Jurkat, Clone E6-1 (cell line): ENCODE results near the gene RTF2.
"Not testable (repeated sequence)": the region's sequence is repeated elsewhere in the genome, so short reads cannot be mapped to it uniquely, and the experiment has no call there.

Source experiments
- DNase-seq: peaks from one replicate; pipeline ENCODE4 v3.0.0-alpha.2; 2011; ENCODE audit warnings: low read depth, low spot score
- H3K4me3 ChIP-seq: 2 replicates; pipeline ENCODE4 v1.5.1; 2011; ENCODE audit warnings: mild to moderate bottlenecking, low read length, control low read depth, moderate library complexity

The RTF2 gene

GRCh38 chr20:56465997-56466396 is 2.4 kb upstream of the RTF2 start:
- no peak for DNase-seq

GRCh38 chr20:56467968-56468315 is 485 bp upstream of the RTF2 start:
- peak overlapping the region; percentile 70 for H3K4me3 ChIP-seq
- DNase-seq, result no peak

More at GRCh38 chr20:56465997-56466396, 2.4 kb upstream of the RTF2 start:
- no peak overlapping the region for H3K4me3 ChIP-seq

DNA sequence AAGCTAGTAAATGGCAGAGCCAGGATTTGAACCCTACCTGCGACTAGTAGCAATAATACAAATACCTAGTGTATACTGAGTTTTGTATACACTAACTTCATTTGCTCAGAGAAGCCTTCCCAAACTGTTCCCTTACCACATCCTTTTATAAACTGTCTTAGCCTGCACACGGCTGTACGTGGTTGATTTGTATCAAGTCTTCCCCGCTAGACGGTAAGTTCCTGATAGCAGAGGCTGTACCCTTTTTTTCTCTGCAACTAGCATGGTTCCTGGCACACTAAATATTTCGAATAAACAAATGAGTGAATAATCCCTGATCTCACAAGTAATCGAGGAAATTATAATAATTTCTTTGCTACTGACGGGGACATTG is 636 bp downstream of the RTF2 start:
- peak overlapping the region; percentile 70 for H3K4me3 ChIP-seq
- peak; percentile 51 for DNase-seq

- no peak for DNase-seq
- H3K4me3 ChIP-seq, result no peak overlapping the region
These were observed 15.5 kb downstream of the RTF2 start for GRCh38 chr20:56483970-56484369.

DNA sequence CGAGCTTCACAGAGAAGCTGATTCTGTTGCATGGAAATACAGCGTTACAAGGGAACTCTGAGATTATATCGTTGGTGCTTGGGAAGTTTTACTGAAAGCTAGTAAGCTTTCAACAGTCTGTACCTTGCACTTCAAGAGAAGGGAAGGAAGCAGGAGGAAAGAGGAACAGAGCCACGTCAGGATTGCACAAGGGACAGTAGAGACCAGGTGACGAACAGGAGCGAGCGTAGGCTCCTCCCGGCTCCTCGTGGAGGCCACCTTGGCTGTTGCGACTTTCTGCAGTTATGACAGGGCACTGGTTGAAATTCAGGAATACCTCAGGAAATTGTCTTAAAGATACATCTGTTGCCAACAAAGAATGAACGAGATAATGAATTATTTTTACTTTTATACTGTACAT is 18.8 kb downstream of the RTF2 start:
- no peak for DNase-seq
- H3K4me3 ChIP-seq, result no peak overlapping the region

- no peak for DNase-seq
- no peak overlapping the region for H3K4me3 ChIP-seq
These were observed 20.1 kb downstream of the RTF2 start for GRCh38 chr20:56488566-56488965.

DNA sequence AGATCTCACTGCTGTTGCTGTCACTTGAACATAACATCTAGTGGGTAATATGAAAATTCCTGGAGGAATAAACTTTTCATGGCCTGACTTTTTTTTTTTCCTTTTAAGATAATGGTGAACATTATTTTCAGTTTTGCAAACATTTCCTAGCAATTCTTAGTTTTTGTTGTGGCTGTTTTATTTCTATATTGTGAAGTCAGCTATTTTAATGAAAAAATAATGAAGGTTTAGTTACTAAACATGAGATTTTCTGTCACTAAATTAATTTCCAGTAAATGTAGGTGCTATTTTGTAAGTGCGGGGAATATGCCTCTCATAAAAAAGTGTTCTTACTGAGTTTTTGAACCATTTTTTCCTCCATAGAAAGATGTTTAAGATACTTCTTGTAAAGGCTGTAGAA is 32.7 kb downstream of the RTF2 start:
- no peak overlapping the region for H3K4me3 ChIP-seq
- no peak for DNase-seq

GRCh38 chr20:56503916-56504315 is 35.5 kb downstream of the RTF2 start:
- no peak overlapping the region for H3K4me3 ChIP-seq
- no peak for DNase-seq

DNA sequence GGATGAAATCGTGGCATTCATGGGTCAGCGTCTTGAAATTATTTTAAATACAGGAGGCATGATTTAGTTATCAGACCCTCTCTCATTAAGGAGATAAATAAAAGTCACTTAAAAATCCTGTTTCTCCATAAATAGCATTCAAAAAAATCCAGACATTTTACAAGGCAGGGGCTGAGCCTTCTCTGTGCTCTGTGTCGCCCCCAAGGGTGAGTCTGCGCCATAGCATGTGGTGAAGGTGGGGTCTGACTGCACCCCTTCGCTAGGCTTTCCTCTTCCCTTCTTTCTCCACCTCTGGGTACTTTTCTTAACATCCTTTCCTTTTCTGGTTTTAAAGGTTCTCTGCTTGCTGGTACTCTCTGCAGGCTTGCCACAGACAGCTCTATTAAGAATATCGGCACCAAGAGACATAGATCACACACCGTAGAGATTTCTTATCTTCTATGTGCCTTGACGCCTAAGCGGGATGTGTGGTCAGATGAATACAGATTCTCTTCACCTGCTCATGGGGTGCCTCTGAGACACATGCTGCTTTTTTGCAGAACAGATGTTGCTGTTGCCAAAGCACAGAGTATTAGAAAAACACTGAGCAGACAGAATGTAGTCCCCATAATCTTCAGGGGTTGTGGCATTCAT is 36.1 kb downstream of the RTF2 start:
- peak; percentile 86 for DNase-seq
- no peak overlapping the region for H3K4me3 ChIP-seq

DNA sequence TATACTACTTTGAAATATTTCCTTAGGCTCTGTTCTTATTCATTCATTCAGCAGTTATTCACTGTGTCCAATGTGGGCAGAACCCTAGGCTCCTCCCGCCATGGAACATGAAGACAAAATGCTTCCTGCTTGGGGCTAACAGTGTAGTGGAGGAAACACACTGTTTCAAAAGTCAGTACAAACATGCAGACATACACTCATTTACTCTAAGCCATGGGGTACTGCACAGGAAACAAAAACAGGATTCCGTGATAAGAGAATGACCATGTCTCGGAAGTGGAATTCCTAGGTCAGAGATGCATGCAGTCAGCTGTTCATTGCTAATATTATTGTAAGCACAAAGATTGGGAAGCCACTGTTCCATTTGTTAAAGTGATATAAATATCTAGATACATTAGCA is 37.7 kb downstream of the RTF2 start:
- no peak for DNase-seq
- no peak overlapping the region for H3K4me3 ChIP-seq

- no peak overlapping the region for H3K4me3 ChIP-seq
- DNase-seq, result no peak
These were observed 43.5 kb downstream of the RTF2 start for GRCh38 chr20:56511926-56512325.

- no peak for DNase-seq
- H3K4me3 ChIP-seq, result no peak overlapping the region
These were observed 45.0 kb downstream of the RTF2 start for GRCh38 chr20:56513161-56514150.

GRCh38 chr20:56516631-56517030 is 48.2 kb downstream of the RTF2 start:
- no peak overlapping the region for H3K4me3 ChIP-seq
- DNase-seq, result no peak

DNA sequence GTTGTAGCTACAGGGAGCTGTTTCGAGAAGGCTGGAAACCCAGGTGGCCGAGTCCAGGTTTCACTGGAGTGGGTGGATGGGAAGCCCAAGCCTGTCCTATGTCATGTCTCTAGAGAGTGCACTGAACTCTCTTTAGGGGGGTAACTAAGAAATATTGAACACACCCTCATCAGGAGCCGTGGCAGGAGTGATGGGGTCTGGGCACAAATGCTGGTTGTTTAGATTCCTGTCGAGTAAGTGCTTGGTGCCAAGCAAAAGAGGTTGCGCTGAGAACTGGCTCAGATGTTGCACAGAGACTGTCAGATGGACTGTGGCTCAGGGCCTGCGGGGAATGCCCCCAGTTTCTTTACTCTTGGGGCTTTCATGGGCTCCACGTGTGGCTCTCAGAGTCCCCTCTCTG is 48.8 kb downstream of the RTF2 start:
- H3K4me3 ChIP-seq, result no peak overlapping the region
- no peak for DNase-seq

DNA sequence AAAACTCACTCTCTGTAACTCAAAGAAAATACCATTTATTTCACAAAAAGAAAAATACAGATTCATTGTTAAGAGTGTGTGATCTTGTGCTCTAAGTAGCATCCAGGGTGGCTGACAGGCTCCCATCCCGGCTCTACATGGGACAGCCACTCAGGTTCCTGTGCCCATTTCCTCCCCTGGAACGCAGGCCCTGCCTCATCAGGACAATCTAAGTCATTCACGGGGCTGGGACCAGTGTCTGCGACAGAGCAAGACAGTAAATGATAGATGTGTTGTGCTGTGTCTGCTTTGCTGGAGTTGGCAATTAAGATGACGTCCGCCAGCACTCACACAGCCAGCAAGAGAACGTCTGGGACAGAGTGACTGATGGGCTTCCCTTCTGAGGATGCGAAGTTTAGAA is 49.2 kb downstream of the RTF2 start:
- DNase-seq, result no peak
- no peak overlapping the region for H3K4me3 ChIP-seq

DNA sequence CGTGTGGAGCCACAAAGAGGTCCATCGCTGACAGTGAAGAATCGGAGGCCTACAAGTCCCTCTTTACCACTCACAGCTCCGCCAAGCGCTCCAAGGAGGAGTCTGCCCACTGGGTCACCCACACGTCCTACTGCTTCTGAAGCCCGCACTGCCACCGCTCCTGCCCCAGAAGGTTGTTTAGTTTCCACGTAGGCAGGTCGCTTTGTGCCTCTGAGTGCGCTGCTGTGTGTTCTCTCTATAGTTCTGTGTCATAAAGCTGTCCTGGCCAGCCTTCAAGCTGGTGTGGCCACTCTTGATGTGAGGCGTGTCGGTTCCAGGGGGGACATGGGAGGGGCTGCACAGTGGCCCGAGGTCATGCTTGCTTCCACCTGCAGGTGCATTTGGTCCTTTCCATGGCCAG is 49.7 kb downstream of the RTF2 start:
- H3K4me3 ChIP-seq, result no peak overlapping the region

DNA sequence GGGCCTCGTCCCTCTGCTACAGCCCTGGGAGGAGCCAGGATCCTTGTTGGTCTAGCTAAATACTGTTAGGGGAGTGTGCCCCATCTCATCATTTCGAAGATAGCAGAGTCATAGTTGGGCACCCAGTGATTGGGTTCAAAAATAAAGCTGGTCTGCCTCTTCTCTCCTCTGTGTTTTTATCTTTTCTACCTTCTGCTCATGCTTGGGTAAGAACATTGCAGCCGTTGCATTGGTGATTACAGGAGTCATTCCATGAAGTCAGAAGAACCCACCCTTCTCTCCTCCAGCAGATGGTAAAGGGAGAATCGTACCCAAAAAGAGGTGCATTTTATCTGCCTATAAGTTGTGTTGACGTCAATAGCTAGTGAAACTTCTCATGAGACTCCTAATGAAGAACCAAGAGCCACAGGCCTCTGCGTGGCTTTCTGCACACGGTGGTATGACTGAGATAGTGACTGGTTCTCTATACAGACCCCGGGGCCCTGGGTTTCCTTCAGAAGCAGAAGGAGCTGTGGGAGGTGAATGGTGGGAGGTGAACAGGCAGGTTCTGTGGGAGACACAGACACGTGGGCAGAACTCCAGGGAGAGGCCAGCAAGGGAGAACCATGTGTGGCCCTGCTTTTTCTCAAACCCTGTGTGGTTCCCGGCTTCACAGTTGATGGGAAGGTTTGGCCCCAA is 50.4 kb downstream of the RTF2 start:
- no peak overlapping the region for H3K4me3 ChIP-seq
- DNase-seq, result no peak

More for the DNA sequence above, 49.7 kb downstream of the RTF2 start:
- no peak for DNase-seq

GRCh38 chr20:56519551-56519950 is 51.1 kb downstream of the RTF2 start:
- no peak for DNase-seq
- no peak overlapping the region for H3K4me3 ChIP-seq

GRCh38 chr20:56520180-56520579 is 51.8 kb downstream of the RTF2 start:
- DNase-seq, result no peak
- no peak overlapping the region for H3K4me3 ChIP-seq

DNA sequence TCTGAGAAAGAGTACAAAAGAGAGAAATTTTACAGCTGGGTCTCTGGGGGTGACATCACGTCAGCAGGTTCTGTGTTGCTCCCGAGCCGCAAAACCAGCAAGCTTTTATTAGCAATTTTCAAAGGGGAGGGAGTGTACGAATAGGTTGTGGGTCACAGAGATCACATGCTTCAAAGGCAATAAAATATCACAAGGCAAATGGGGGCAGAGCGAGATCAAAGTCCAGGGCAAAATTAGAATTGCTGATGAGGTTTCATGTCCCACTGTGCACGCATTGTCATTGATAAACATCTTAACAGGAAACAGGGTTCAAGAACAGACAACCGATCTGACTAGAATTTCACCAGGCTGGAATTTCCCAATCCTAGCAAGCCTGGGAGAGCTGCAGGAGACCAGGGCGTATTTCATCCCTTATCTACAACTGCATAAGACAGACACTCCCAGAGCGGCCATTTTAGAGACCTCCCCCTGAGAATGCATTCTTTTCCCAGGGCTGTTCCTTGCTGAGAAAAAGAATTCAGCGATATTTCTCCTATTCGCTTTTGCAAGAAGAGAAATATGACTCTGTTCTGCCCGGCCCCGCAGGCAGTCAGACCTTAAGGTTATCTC is 52.4 kb downstream of the RTF2 start:
- not testable (repeated sequence) for DNase-seq

More for the DNA sequence above, 52.4 kb downstream of the RTF2 start:
- not testable (repeated sequence) for H3K4me3 ChIP-seq
